Fibroblast of lung (primary cell): ENCODE data around the gene PICALM. TPM values are rescaled to one million over a fixed set of nuclear protein-coding genes. Genes with fewer than 3 reads are reported as not detected.

Experiments used
- DNase-seq, 2 donors: peaks; one replicate each; pipeline versions ENCODE4 v3.0.0 to v3.0.0-alpha.2; 2010; ENCODE audit warnings: low read depth in 2 of 2
- H2AFZ ChIP-seq: 2 replicates; pipeline ENCODE4 v1.5.1; 2012; ENCODE audit warnings: low read length, control low read depth, inconsistent platforms
- H3K27ac ChIP-seq: 2 replicates; pipeline ENCODE4 v1.5.1; 2011; ENCODE audit warnings: low read length, control low read depth; ENCODE audit not compliant: insufficient read depth
- H3K27me3 ChIP-seq: 2 replicates; pipeline ENCODE4 v1.5.1; 2011; ENCODE audit warnings: mild to moderate bottlenecking, low read length; ENCODE audit not compliant: control insufficient read depth, insufficient read depth
- H3K36me3 ChIP-seq: 2 replicates; pipeline ENCODE4 v1.5.1; 2011; ENCODE audit warnings: low read length; ENCODE audit not compliant: control insufficient read depth, insufficient read depth
- H3K4me1 ChIP-seq: 2 replicates; pipeline ENCODE4 v1.5.1; 2011; ENCODE audit warnings: low read length; ENCODE audit not compliant: control insufficient read depth, insufficient read depth; ENCODE audit errors: extremely low read depth
- H3K4me2 ChIP-seq: 2 replicates; pipeline ENCODE4 v1.5.1; 2011; ENCODE audit warnings: low read length, control low read depth; ENCODE audit not compliant: insufficient read depth; ENCODE audit errors: extremely low read depth
- H3K4me3 ChIP-seq, 4 experiments: fragments of 200-600 bp in 1 of 4; sonication (generic) in 1 of 4; replicated peaks in 1 of 4; 2 replicates each; pipeline ENCODE4 v1.5.1; 2011 to 2016; ENCODE audit warnings: low read length in 4 of 4, low read depth in 3 of 4, mild to moderate bottlenecking in 3 of 4, control low read depth in 2 of 4, inconsistent platforms in 1 of 4, mixed read lengths in 1 of 4; ENCODE audit not compliant: insufficient read depth in 1 of 4; ENCODE audit errors: control extremely low read depth in 1 of 4
- H3K79me2 ChIP-seq: 2 replicates; pipeline ENCODE4 v1.5.1; 2012; ENCODE audit warnings: mild to moderate bottlenecking, low read length, inconsistent platforms; ENCODE audit not compliant: control insufficient read depth, insufficient read depth
- H3K9ac ChIP-seq: 2 replicates; pipeline ENCODE4 v1.5.1; 2011; ENCODE audit warnings: mild to moderate bottlenecking, low read length, control low read depth; ENCODE audit not compliant: insufficient read depth
- H3K9me3 ChIP-seq: 2 replicates; pipeline ENCODE4 v1.5.1; 2012; ENCODE audit warnings: low read depth, low read length; ENCODE audit not compliant: control insufficient read depth, insufficient read depth
- H4K20me1 ChIP-seq: 2 replicates; pipeline ENCODE4 v1.5.1; 2011; ENCODE audit warnings: low read length; ENCODE audit not compliant: control insufficient read depth, insufficient read depth; ENCODE audit errors: extremely low read depth
- CTCF ChIP-seq, 2 donors: IDR thresholded peaks in 1 of 2; conservative IDR thresholded peaks in 1 of 2; 1 replicate in 1 of 2; 2 replicates in 1 of 2; pipeline ENCODE4 v1.5.1; 2011 to 2012; ENCODE audit warnings: low read length in 2 of 2, control low read depth in 1 of 2, inconsistent platforms in 1 of 2, low read depth in 1 of 2, mild to moderate bottlenecking in 1 of 2
- EZH2 ChIP-seq: IDR thresholded peaks from 2 replicates; pipeline ENCODE4 v1.5.1; 2012; ENCODE audit warnings: low read length, control low read depth, mild to moderate bottlenecking; ENCODE audit errors: missing control alignments
- polyA plus RNA-seq, 2 donors: library from polyadenylated mRNA; depleted of rRNA in 1 of 2; stranded (reverse) in 1 of 2; unstranded in 1 of 2; fragments of >200 nt; gene quantifications; 2 replicates each; pipeline ENCODE4 v1.2.1, GENCODE V29; 2011 to 2012; ENCODE audit warnings: missing spikeins in 1 of 2
- total RNA-seq: library from RNA; depleted of rRNA; stranded (reverse); fragments of >200 nt; gene quantifications from 2 replicates; pipeline ENCODE4 v1.2.1, GENCODE V29; 2014

PICALM gene
- total and polyA plus RNA-seq, 2 donors (not counting 1 experiment from before 2014, with no cell fraction given), result 291 to 322 TPM

- Histone ChIP-seq H3K9me3 (no peaks in the 10 kb centered on the region), H3K4me3 (no peak overlapping the region), H3K79me2 (peaks cover 3% of the 10 kb centered on the region), H2AFZ (no peak overlapping the region), H4K20me1 (no peaks in the 10 kb centered on the region), H3K27ac (no peak overlapping the region), H3K4me2 (no peak overlapping the region), H3K9ac (no peak overlapping the region), H3K36me3 (peaks cover 2% of the 10 kb centered on the region), H3K27me3 (no peaks in the 10 kb centered on the region), H3K4me1 (no peaks in the 10 kb centered on the region)
- DNase-seq, result no peak
- no peak for TF ChIP-seq EZH2
- no peak for TF ChIP-seq CTCF (conservative IDR thresholded peaks at IDR 0.05 in 1 of 2, IDR thresholded peaks at IDR 0.05 in 1 of 2; ENCODE audit: low read depth in 1 of 2, low read length in 2 of 2)
These were observed 80.1 kb downstream of the PICALM start for GRCh38 chr11:85988780-85989179.

GRCh38 chr11:85977751-85978160 is 91.1 kb downstream of the PICALM start:
- Histone ChIP-seq H3K4me2 (no peak overlapping the region), H3K36me3 (peaks cover 3% of the 10 kb centered on the region), H3K4me1 (peaks cover 2% of the 10 kb centered on the region), H3K27ac (no peak overlapping the region), H3K9ac (no peak overlapping the region), H3K79me2 (peaks cover 6% of the 10 kb centered on the region), H3K27me3 (no peaks in the 10 kb centered on the region), H3K9me3 (no peaks in the 10 kb centered on the region), H2AFZ (no peak overlapping the region), H3K4me3 (no peak overlapping the region), H4K20me1 (no peaks in the 10 kb centered on the region)
- peak in 1 of 2 donors; percentile 24 for DNase-seq
- TF ChIP-seq EZH2 (no peak), CTCF (conservative IDR thresholded peaks at IDR 0.05 in 1 of 2, IDR thresholded peaks at IDR 0.05 in 1 of 2; ENCODE audit: low read depth in 1 of 2, low read length in 2 of 2) (no peak)

- peaks cover 6% of the 10 kb centered on the region for H3K79me2 ChIP-seq
These were observed 92.4 kb downstream of the PICALM start for GRCh38 chr11:85976525-85976924.

More at GRCh38 chr11:85976525-85976924, 92.4 kb downstream of the PICALM start:
- no peaks in the 10 kb centered on the region for H3K27me3 ChIP-seq
- no peaks in the 10 kb centered on the region for H3K9me3 ChIP-seq
- H3K4me1 ChIP-seq, result peaks cover 2% of the 10 kb centered on the region
- no peaks in the 10 kb centered on the region for H4K20me1 ChIP-seq
- no peak overlapping the region for H3K9ac ChIP-seq
- TF ChIP-seq EZH2 (no peak), CTCF (conservative IDR thresholded peaks at IDR 0.05 in 1 of 2, IDR thresholded peaks at IDR 0.05 in 1 of 2; ENCODE audit: low read depth in 1 of 2, low read length in 2 of 2) (no peak)
- H3K36me3 ChIP-seq, result peaks cover 3% of the 10 kb centered on the region
- H3K4me2 ChIP-seq, result no peak overlapping the region
- no peak for DNase-seq
- H3K27ac ChIP-seq, result no peak overlapping the region
- H3K4me3 ChIP-seq, result no peak overlapping the region
- no peak overlapping the region for H2AFZ ChIP-seq
